ENCODE data around the gene RASIP1.

RASIP1 gene

GRCh38 chr19:48755084-48755641 is 14.8 kb upstream of the RASIP1 start, which contains the start of gene FGF21:
FGF21 (plus strand) TSS chr19:48755524; CDS start chr19:48756237, 713 bp downstream.
- no peak for DNase-seq (ENCODE audit: low read depth)

GRCh38 chr19:48752496-48753365 is 12.3 kb upstream of the RASIP1 start, which contains the start of gene FUT1:
FUT1 (minus strand) TSS chr19:48752641; CDS start chr19:48751281, 1,360 bp downstream.
- peak; percentile 87 for DNase-seq (ENCODE audit: low read depth)

GRCh38 chr19:48751845-48752495 is 11.6 kb upstream of the RASIP1 start:
- DNase-seq (ENCODE audit: low read depth) = no peak

GRCh38 chr19:48750771-48751504 is 10.5 kb upstream of the RASIP1 start:
- DNase-seq (ENCODE audit: low read depth) = no peak

GRCh38 chr19:48750351-48750750 is 9.9 kb upstream of the RASIP1 start:
- DNase-seq (ENCODE audit: low read depth) = no peak

GRCh38 chr19:48749571-48750198 is 9.3 kb upstream of the RASIP1 start:
- no peak for DNase-seq (ENCODE audit: low read depth)

GRCh38 chr19:48746738-48747575 is 6.5 kb upstream of the RASIP1 start, which contains the start of gene IZUMO1:
IZUMO1 (minus strand) TSS chr19:48746909; CDS start chr19:48745859, 1,050 bp downstream.
- no peak for DNase-seq (ENCODE audit: low read depth)

- DNase-seq (ENCODE audit: low read depth) = no peak
Measured at GRCh38 chr19:48746110-48746509, 5.7 kb upstream of the RASIP1 start.

- DNase-seq (ENCODE audit: low read depth) = no peak
Measured at GRCh38 chr19:48745208-48745995, 5.0 kb upstream of the RASIP1 start.

GRCh38 chr19:48742096-48742495 is 1.7 kb upstream of the RASIP1 start:
- no peak for DNase-seq (ENCODE audit: low read depth)

- peak; percentile 85 for DNase-seq (ENCODE audit: low read depth)
Measured at GRCh38 chr19:48741129-48741999, 954 bp upstream of the RASIP1 start.

GRCh38 chr19:48739404-48740163 is 826 bp downstream of the RASIP1 start:
- no peak for DNase-seq (ENCODE audit: low read depth)

- DNase-seq (ENCODE audit: low read depth) = peak; percentile 96
Measured at GRCh38 chr19:48738557-48739403, 1.6 kb downstream of the RASIP1 start.

- DNase-seq (ENCODE audit: low read depth) = no peak
Measured at GRCh38 chr19:48737360-48737998, 2.9 kb downstream of the RASIP1 start.

- DNase-seq (ENCODE audit: low read depth) = no peak
Measured at GRCh38 chr19:48735031-48735615, 5.3 kb downstream of the RASIP1 start.

- no peak for DNase-seq (ENCODE audit: low read depth)
Measured at GRCh38 chr19:48734625-48735024, 5.8 kb downstream of the RASIP1 start.

Data from CMK (cell line).